Measurements from ENCODE around the gene PTP4A2.

DNA sequence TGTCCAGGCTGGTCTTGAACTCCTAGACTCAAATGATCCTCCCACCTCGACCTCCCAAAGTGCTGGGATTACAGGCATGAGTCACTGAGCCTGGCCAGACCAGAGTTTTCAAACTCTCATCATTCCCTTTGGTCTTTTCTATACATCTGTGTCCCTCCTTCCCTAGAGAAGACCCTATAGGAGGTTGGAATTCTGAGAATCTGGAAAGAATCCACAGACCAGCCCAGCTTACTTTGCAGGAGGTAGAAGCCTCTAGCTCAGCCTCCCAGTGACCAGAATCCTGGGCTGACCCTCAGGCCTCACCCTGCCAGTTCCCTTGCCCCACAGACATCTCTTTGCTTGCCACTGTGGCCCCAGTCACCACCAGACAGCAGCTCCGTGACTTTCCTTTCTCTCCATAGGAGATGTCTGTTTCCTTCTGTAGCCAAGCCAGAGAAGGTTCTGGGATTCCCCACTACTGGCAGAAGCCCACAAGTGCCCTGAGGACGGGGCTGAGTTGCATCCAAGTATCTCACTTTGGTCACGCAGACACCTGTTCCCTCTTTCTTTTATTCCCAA lies 40.8 kb upstream of the PTP4A2 start:
- TF ChIP-seq, protein P1, sequence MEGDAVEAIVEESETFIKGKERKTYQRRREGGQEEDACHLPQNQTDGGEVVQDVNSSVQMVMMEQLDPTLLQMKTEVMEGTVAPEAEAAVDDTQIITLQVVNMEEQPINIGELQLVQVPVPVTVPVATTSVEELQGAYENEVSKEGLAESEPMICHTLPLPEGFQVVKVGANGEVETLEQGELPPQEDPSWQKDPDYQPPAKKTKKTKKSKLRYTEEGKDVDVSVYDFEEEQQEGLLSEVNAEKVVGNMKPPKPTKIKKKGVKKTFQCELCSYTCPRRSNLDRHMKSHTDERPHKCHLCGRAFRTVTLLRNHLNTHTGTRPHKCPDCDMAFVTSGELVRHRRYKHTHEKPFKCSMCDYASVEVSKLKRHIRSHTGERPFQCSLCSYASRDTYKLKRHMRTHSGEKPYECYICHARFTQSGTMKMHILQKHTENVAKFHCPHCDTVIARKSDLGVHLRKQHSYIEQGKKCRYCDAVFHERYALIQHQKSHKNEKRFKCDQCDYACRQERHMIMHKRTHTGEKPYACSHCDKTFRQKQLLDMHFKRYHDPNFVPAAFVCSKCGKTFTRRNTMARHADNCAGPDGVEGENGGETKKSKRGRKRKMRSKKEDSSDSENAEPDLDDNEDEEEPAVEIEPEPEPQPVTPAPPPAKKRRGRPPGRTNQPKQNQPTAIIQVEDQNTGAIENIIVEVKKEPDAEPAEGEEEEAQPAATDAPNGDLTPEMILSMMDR (IDR thresholded peaks at IDR 0.05) = no peak
- no peak for TF ChIP-seq POLR2A (IDR thresholded peaks at IDR 0.05)
